Subcutaneous adipose tissue (tissue), 4 donors: ENCODE results near the gene GSTA3. TPM values are rescaled to one million over a fixed set of nuclear protein-coding genes. Genes with fewer than 3 reads are reported as not detected.

Experiments
- total RNA-seq, 4 donors: library from RNA; depleted of rRNA; stranded (reverse); fragments of >200 nt; gene quantifications; one replicate each; pipeline ENCODE4 v1.1.0, GENCODE V29; 2016
- TF ChIP-seq, protein P1 (sequence below): fragments of 450-650 bp; IDR thresholded peaks from one replicate; pipeline ENCODE4 v1.5.1; 2016; ENCODE audit warnings: low read depth, mild to moderate bottlenecking, control low read depth, antibody characterized with exemption, moderate library complexity

GSTA3 gene
- total RNA-seq, 4 donors from 2014 or later = not detected

DNA sequence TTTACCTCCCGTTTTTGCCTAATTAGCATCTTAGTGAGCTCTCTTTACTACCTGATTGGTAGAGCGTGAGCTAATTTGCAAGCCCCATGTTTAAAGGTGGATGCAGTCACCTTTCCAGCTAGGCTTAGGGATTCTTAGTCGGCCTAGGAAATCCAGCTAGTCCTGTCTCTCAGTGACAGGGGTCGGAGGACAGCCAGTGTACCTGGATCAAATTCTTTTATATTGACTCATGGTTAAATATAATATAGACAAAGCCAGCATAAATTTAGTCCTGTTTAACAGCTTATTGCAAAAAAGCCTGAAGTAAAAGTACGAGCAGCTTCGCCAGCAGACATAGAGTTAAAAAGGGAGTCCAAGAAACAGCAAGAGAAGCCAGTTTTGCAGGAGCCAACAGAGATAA lies 12.2 kb upstream of the GSTA3 start:
- TF ChIP-seq, protein P1, sequence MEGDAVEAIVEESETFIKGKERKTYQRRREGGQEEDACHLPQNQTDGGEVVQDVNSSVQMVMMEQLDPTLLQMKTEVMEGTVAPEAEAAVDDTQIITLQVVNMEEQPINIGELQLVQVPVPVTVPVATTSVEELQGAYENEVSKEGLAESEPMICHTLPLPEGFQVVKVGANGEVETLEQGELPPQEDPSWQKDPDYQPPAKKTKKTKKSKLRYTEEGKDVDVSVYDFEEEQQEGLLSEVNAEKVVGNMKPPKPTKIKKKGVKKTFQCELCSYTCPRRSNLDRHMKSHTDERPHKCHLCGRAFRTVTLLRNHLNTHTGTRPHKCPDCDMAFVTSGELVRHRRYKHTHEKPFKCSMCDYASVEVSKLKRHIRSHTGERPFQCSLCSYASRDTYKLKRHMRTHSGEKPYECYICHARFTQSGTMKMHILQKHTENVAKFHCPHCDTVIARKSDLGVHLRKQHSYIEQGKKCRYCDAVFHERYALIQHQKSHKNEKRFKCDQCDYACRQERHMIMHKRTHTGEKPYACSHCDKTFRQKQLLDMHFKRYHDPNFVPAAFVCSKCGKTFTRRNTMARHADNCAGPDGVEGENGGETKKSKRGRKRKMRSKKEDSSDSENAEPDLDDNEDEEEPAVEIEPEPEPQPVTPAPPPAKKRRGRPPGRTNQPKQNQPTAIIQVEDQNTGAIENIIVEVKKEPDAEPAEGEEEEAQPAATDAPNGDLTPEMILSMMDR = no peak

DNA sequence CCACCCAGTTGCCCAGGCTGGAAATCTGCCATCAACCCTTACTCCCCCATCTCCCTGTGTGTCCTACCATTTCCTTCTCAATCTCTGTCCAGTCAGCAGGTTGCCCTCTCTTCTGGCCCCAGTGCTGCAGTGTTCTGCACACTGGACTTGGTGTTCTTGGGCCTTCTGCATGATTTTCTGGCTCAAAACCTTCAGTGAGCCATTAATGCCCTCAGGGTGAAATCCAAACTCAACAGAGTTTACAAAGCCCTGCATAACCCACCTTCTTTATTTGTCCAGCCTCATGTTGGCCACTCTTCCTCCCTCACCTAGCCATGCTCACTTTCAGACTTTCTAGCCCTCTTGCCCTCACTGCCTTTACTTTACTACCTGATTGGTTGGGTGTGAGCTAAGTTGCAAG lies 5.0 kb upstream of the GSTA3 start:
- TF ChIP-seq, protein P1 = no peak

DNA sequence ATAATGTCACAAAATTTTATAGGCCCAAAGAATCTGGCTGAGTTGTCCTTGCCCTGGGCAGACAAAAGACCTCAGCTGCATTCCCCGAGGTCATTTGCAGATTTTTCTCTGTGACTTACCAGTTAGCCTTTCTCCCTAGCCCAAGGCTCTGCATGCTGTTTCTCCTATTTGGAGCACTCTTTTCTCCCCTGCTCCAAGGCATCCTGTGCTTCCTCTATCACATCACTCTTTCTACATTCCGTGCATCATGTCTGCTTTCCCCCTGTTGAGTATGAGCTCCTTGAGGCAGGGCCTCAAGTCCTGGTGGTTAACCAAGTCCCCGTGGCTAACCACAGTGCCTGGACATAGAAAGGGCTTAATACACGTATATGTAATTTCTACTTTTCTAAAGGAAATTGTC lies 593 bp upstream of the GSTA3 start:
- TF ChIP-seq, protein P1 = no peak

DNA sequence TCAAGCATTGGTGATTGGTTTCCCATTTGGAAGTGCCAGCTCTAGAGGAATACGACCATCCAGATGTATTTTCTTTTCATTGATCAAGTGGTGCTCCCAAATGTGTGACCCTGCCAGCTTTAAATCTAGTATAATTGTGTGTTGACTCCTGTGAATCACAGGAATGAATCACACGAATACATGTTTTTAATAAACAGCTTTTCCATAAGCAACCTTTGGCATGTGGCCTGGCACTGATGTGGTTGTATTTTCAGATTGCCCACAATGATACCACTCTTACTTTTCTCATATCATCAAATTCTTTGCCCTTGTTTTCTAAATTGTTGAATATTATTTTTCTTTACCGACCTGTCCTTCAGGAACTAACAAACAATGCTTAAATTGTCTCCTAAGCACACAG lies 367 bp downstream of the GSTA3 start:
- TF ChIP-seq, protein P1 = no peak

DNA sequence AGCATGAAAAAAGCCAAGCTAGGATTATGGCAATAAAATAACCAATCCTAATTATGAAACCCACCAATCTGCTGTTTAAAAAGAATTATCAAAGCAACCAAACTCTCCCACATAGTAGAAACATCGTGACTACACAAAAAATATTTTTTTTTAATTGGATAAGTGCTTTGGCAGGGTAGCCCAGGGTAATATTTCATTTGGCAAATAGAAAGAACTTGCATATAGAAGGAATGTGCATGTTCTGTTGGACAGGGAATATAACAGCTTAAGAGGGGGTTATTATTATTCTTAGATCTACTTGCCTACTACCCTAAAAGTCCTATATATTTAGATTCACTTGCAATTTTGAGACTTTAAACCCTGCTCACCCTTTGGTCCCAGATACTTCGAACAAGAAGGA lies 972 bp downstream of the GSTA3 start:
- TF ChIP-seq, protein P1 = no peak

DNA sequence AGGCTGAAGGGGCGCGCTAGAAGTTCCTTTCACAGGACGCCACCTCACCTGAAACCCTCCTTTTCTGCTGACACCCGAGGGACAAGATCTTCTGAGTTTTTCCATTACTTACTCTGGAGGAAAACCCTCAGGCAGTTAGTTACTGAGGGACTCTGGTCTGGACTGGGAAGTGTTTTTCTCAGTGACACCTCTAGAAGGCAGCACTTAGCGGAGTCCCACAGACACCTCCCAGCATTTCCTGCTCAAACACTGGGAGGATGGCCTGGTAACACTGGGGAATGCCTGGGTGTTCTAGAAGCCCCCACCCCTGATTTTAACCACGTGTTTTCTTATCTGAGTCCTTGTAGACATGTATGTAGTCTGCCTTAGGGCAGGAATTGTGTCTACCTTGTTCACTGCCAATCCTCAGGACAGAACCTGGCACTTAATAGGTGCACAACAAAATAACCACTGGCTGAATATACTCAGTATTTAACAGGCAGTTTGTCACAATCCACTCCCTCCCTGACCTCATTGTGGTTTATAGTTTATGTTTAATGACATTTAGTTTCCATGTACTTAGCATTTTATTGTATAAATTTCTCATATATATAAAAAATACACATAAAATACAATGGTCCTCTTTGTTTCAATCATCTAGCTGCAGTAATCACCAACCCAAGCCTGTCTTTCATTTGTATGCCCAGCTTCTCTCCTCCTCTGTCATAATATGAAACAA lies 4.8 kb downstream of the GSTA3 start:
- TF ChIP-seq, protein P1 = no peak

DNA sequence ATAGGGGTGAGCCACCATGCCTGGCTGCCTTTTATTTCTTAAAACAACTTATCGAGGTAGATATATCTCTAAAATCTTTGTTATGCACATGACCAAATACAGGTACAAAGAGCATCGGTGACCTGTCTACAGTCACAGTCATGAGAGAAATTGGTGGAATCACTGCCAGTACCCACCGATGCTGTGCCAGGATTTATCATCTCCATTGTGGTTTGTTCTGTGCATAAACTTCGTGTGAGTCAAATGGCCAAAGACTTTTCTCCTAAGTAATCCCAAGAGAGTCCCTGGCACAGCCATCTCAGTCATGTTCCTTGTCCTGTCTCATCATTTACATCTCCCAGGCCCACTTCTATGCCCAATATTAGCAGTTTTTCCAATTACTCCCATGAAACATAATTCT lies 9.0 kb downstream of the GSTA3 start:
- TF ChIP-seq, protein P1 = no peak
